NT2/D1 (cell line): ENCODE data around the gene TMEM131.

Experiments used
- SUZ12 ChIP-seq: IDR thresholded peaks from 2 replicates; pipeline ENCODE4 v1.6.1; 2011; ENCODE audit not compliant: insufficient read length, insufficient read depth; ENCODE audit errors: extremely low read depth
- YY1 ChIP-seq: IDR thresholded peaks from 2 replicates; pipeline ENCODE4 v1.6.1; 2011; ENCODE audit not compliant: insufficient read length, insufficient read depth

DNA sequence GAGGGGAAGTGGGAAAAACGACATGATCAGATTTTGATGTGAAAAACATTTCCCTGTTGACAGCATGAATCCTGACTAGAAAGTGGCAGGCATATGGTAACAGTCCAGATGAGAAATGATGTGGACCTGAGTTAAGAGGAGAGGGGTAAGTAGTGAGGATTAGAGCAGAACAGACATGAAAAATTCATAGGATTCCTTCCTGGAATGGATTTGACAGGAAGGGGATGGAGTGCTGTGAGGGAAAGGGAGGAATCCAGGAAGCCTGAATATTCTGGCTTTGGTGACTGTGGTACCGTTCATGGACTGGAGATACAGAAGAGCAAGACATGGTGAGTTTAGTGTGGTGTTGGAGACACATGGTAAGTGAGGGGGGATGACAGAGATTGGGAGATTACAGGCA, 115.4 kb downstream of the TMEM131 start:
- no peak for TF ChIP-seq YY1
- no peak for TF ChIP-seq SUZ12
